Activated naive CD4-positive, alpha-beta T cell treated with anti-CD3 and anti-CD28 coated beads, Interleukin-2, amount 50 U/mL, for 72 hours (primary cell): ENCODE measurements around the gene DENND6B. TPM values are rescaled to one million over a fixed set of nuclear protein-coding genes. Genes with fewer than 3 reads are reported as not detected.
"Not testable (repeated sequence)": the region's sequence is repeated elsewhere in the genome, so short reads cannot be mapped to it uniquely, and the experiment has no call there.

Source experiments
- ATAC-seq, 2 donors: fragments of 150-1000 bp; cut with Tn5 transposase; 2 replicates each; pipeline ENCODE4 v1.10.0; 2021; ENCODE audit warnings: mild to moderate bottlenecking in 2 of 2, moderate library complexity in 2 of 2
- DNase-seq, 2 donors: peaks; one replicate each; pipeline ENCODE4 v3.0.0; 2021 to 2022; ENCODE audit warnings: low spot score in 2 of 2
- H3K27ac Mint-ChIP-seq, 2 donors: one replicate each; pipeline ENCODE4 v1.8.0; 2022; ENCODE audit warnings: mild to moderate bottlenecking in 2 of 2, mixed read lengths in 2 of 2
- H3K36me3 Mint-ChIP-seq, 2 donors: one replicate each; pipeline ENCODE4 v1.8.0; 2022; ENCODE audit warnings: mixed read lengths in 2 of 2
- H3K9me3 Mint-ChIP-seq, 2 donors: one replicate each; pipeline ENCODE4 v1.8.0; 2022; ENCODE audit warnings: mixed read lengths in 2 of 2
- total RNA-seq, 2 donors: library from RNA; stranded (reverse); gene quantifications; one replicate each; pipeline ENCODE4 v1.2.3, GENCODE V29; 2022

DENND6B gene, protein sequence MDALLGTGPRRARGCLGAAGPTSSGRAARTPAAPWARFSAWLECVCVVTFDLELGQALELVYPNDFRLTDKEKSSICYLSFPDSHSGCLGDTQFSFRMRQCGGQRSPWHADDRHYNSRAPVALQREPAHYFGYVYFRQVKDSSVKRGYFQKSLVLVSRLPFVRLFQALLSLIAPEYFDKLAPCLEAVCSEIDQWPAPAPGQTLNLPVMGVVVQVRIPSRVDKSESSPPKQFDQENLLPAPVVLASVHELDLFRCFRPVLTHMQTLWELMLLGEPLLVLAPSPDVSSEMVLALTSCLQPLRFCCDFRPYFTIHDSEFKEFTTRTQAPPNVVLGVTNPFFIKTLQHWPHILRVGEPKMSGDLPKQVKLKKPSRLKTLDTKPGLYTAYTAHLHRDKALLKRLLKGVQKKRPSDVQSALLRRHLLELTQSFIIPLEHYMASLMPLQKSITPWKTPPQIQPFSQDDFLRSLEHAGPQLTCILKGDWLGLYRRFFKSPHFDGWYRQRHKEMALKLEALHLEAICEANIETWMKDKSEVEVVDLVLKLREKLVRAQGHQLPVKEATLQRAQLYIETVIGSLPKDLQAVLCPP
- total RNA-seq = 1 to 10 TPM; 4.1 to 4.3 TPM

- Mint-ChIP-seq H3K27ac (peak within 1 kb of the TSS in 1 of 2 donors; percentile 87), H3K9me3 (no peaks in the 10 kb centered on the region), H3K36me3 (no peaks in the 10 kb centered on the region)
- ATAC-seq (peak; percentile 95 to 97), DNase-seq (peak; percentile 80 to 83)
These were observed at the start of gene DENND6B for GRCh38 chr22:50326956-50327710. DENND6B (minus strand) TSS chr22:50327012; CDS start chr22:50326988, 24 bp downstream.

DNA sequence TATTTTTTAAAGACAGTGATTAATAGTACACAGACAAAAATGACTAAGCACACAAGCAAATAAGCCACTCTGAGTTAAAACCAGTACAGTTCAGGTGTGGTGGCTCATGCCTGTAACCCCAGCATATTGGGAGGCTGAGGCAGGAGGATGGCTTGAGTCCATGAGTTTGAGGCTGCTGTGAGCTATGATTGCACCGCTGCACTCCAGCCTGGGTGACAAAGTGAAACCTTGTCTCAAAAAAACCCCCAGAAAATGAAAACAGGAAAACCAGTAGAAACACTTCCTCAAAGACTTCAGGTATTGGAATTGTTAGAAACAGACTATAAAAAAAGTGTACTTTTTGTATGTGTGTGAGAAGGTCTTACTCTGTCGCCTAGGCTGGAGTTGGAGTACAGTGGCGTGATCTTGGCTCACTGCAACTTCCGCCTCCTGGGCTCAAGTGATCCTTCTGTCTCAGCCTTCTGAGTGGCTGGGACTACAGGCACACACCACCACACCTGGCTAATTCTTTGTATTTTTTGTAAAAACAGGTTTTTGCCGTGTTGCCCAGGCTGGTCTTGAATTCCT is 49.4 kb upstream of the DENND6B start:
- peak; percentile 28 to 63 for ATAC-seq
- peaks cover 5 to 23% of the 10 kb centered on the region in 2 donors for H3K36me3 Mint-ChIP-seq
- H3K27ac Mint-ChIP-seq = no peak overlapping the region
- no peaks in the 10 kb centered on the region for H3K9me3 Mint-ChIP-seq
- no peak for DNase-seq

- H3K36me3 Mint-ChIP-seq = peaks cover 5 to 16% of the 10 kb centered on the region in 2 donors
- DNase-seq (no peak), ATAC-seq (no peak)
- H3K9me3 Mint-ChIP-seq = no peaks in the 10 kb centered on the region
- no peak overlapping the region for H3K27ac Mint-ChIP-seq
These were observed 44.4 kb upstream of the DENND6B start for GRCh38 chr22:50371101-50371648.

DNA sequence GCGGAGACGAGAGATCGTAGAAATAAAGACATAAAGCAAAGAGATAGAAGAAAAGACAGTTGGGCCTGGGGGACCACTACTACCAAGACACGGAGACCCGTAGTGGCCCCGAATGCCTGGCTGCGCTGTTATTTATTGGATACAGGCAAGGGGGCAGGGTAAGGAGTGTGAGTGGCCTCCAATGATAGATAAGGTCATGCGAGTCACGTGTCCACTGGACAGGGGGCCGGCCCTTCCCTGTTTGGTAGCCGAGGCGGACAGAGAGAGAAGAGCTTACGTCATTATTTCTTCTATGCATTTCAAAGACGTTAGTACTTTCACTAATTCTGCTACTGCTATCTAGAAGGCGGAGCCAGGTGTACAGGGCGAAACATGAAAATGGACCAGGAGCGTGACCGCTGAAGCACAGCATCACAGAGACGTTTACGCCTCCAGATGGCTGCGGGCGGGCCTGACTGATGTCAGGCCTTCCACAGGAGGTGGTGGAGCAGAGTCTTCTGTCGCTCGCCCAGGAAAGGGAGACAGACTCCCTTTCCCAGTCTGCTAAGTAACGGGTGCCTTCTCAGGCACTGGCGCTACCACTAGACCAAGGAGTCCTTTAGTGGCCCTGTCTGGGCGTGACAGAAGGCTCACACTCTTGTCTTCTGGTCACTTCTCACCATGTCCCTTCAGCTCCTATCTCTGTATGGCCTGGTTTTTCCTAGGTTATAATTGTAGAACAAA is 41.1 kb upstream of the DENND6B start:
- H3K9me3 Mint-ChIP-seq = no peaks in the 10 kb centered on the region
- H3K36me3 Mint-ChIP-seq = peaks cover 0 to 7% of the 10 kb centered on the region in 2 donors
- DNase-seq (no peak), ATAC-seq (no peak)
- no peak overlapping the region for H3K27ac Mint-ChIP-seq

DNA sequence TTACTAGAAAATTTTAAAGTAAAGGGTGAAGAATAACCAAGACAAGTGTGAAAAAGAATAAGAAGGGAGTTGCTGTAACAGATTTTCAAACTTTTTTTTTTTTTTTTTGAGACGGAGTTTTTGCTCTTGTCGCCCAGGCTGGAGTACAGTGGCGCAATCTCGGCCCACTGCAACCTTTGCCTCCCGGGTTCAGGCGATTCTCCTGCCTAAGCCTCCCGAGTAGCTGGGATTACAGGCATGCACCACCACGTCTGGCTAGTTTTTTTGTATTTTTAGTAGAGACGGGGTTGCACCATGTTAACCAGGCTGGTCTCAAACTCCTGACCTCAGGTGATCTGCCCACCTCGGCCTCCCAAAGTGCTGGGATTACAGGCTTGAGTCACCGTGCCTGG is 37.0 kb upstream of the DENND6B start:
- not testable (repeated sequence) for H3K27ac Mint-ChIP-seq, DNase-seq, H3K9me3 Mint-ChIP-seq, ATAC-seq
- H3K36me3 Mint-ChIP-seq = peaks cover 0 to 14% of the 10 kb centered on the region in 2 donors

DNA sequence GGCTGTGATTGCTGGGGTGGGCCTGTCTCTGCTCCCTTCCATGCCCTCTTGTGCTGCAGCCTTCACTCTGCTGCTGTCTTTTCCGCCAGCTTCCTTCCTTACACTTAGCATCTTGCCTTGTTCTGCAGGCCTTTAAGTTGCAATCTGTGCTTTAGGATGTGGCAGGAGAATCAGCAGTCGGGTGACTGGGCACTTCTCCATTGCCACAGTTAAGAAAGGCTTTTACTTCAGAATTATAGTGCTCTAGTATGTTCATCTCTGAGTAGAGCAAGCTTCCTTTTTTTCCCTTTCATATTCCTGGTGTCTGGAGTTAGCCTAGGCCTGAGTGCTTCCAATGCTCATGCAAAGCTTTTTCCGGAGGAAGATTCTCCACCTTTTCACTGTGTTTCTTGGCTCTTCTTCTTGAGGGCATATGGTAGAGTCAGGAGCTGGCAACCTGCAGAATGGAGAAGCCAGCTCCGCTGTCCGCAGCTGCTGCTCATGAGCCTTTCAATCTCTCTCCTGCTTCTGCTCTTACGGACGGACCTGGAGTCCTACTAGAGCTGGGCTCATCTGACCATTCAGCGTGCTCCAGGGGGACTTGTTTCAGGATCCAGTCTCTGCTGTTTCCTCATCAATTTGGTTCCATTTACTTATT is 36.5 kb upstream of the DENND6B start:
- H3K36me3 Mint-ChIP-seq = peaks cover 0 to 14% of the 10 kb centered on the region in 2 donors
- no peak for ATAC-seq

DNA sequence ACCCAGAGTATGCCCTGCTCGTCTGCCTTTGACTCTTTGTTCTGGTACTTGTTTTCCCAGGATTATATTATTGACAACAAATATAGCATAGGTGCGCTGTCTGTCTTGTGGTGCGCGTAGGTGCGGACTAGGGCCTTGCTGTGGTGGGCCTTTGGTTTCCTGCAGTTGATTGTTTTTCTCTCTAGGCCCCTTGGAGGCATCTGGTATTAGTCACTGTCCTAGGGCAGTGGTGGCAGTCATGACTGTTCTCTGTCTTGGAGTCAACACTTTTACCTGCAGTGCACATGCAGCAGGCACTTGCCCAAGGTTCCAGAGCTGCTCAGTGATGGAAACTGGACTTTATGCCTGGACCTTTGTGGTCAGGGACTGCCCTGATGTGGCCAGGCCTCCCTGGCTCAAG is 34.9 kb upstream of the DENND6B start:
- ATAC-seq (peak; percentile 64 to 77), DNase-seq (no peak)
- Mint-ChIP-seq H3K27ac (peak overlapping the region; percentile 73 to 90), H3K36me3 (peaks cover 0 to 14% of the 10 kb centered on the region in 2 donors), H3K9me3 (no peaks in the 10 kb centered on the region)

More for the DNA sequence above, 36.5 kb upstream of the DENND6B start:
- DNase-seq = no peak
- Mint-ChIP-seq H3K9me3 (no peaks in the 10 kb centered on the region), H3K27ac (peak overlapping the region in 1 of 2 donors; percentile 55)

DNA sequence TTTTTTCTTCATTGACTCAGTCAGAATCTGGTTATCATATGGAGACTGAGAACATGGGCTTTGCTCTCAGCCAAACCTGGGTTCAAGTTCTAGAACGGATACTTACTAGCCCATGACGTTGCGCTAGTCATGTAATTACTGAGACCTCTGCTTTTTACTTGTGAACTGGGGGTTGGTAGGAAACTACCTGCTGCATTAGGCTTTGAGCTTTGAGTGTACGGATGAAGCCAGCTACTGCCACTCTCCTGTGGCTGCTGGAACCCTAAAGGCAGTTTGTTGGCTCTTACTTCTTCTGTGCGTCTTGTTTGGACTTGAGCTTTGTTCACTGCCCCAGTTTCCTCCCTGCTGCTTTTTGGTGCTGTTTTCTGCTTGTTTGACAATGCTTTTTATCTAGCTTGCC is 34.4 kb upstream of the DENND6B start:
- Mint-ChIP-seq H3K27ac (peak overlapping the region; percentile 73), H3K9me3 (no peaks in the 10 kb centered on the region), H3K36me3 (peaks cover 0 to 14% of the 10 kb centered on the region in 2 donors)
- ATAC-seq = peak; percentile 26 to 29
- DNase-seq = no peak

DNA sequence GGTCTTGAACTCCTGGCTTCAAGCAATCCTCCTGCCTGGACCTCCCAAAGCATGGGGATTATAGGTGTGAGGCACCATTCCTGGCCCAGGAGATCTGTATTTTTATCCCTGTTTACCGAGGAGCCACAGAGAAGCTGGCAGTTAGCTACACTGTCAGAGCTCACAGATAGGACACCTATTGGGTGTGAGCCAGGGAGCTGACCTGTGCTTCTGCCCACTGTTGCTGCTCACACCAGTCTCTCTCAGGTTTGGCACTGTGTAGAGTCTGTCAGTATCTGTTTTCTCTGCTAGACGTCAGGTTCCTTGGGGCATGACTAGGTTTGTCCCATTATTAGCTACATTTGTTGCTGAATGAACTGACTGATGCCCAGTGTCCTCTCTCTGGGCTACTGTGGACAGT is 33.8 kb upstream of the DENND6B start:
- H3K27ac Mint-ChIP-seq = peak overlapping the region in 1 of 2 donors; percentile 73
- ATAC-seq = no peak

GRCh38 chr22:50357756-50358155 is 30.9 kb upstream of the DENND6B start:
- H3K36me3 Mint-ChIP-seq = peaks cover 0 to 14% of the 10 kb centered on the region in 2 donors
- DNase-seq = no peak

More for the DNA sequence above, 33.8 kb upstream of the DENND6B start:
- H3K36me3 Mint-ChIP-seq = peaks cover 0 to 14% of the 10 kb centered on the region in 2 donors
- H3K9me3 Mint-ChIP-seq = no peaks in the 10 kb centered on the region
- DNase-seq = no peak

DNA sequence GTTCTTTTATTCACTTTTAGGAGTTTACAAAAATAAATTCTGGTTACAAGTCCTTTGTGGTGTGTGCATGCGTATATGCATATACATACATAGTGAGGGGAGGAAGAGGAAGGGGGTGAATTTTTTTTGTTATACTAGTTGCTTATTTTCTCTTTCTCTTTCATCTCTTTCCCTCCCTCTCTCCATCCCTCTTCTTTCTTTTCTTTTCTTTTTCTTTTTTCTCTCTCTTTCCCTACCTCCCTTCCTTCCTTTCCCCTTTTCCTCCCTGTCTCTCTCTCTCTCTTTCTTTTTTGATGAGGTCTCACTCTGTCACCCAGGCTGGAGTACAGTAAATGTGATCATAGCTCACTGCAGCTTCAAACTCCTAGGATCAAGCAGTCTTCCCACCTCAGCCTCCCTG is 30.4 kb upstream of the DENND6B start:
- no peaks in the 10 kb centered on the region for H3K9me3 Mint-ChIP-seq
- peak overlapping the region in 1 of 2 donors; percentile 37 for H3K27ac Mint-ChIP-seq
- H3K36me3 Mint-ChIP-seq = peaks cover 0 to 14% of the 10 kb centered on the region in 2 donors
- ATAC-seq (no peak), DNase-seq (no peak)

More at GRCh38 chr22:50357756-50358155, 30.9 kb upstream of the DENND6B start:
- H3K27ac Mint-ChIP-seq = peak overlapping the region in 1 of 2 donors; percentile 37
- no peak for ATAC-seq
- no peaks in the 10 kb centered on the region for H3K9me3 Mint-ChIP-seq

- DNase-seq (no peak), ATAC-seq (no peak)
- H3K36me3 Mint-ChIP-seq = peaks cover 0 to 11% of the 10 kb centered on the region in 2 donors
- H3K27ac Mint-ChIP-seq = no peak overlapping the region
- H3K9me3 Mint-ChIP-seq = no peaks in the 10 kb centered on the region
These were observed 29.4 kb upstream of the DENND6B start for GRCh38 chr22:50356186-50356585.

GRCh38 chr22:50348058-50348457 is 21.2 kb upstream of the DENND6B start:
- H3K27ac Mint-ChIP-seq = no peak overlapping the region
- no peaks in the 10 kb centered on the region for H3K36me3 Mint-ChIP-seq
- ATAC-seq (no peak), DNase-seq (no peak)
- H3K9me3 Mint-ChIP-seq = no peaks in the 10 kb centered on the region

GRCh38 chr22:50347157-50347556 is 20.3 kb upstream of the DENND6B start:
- no peaks in the 10 kb centered on the region for H3K36me3 Mint-ChIP-seq
- H3K27ac Mint-ChIP-seq = no peak overlapping the region
- DNase-seq = no peak
- no peaks in the 10 kb centered on the region for H3K9me3 Mint-ChIP-seq
- no peak for ATAC-seq

GRCh38 chr22:50346470-50346869 is 19.7 kb upstream of the DENND6B start:
- ATAC-seq (no peak), DNase-seq (no peak)
- Mint-ChIP-seq H3K27ac (no peak overlapping the region), H3K36me3 (no peaks in the 10 kb centered on the region), H3K9me3 (no peaks in the 10 kb centered on the region)
